ENCODE measurements around the gene DNAJA3.
A peak's percentile ranks its signal among the peaks of the same experiment; 100 is the strongest.

The DNAJA3 gene

DNA sequence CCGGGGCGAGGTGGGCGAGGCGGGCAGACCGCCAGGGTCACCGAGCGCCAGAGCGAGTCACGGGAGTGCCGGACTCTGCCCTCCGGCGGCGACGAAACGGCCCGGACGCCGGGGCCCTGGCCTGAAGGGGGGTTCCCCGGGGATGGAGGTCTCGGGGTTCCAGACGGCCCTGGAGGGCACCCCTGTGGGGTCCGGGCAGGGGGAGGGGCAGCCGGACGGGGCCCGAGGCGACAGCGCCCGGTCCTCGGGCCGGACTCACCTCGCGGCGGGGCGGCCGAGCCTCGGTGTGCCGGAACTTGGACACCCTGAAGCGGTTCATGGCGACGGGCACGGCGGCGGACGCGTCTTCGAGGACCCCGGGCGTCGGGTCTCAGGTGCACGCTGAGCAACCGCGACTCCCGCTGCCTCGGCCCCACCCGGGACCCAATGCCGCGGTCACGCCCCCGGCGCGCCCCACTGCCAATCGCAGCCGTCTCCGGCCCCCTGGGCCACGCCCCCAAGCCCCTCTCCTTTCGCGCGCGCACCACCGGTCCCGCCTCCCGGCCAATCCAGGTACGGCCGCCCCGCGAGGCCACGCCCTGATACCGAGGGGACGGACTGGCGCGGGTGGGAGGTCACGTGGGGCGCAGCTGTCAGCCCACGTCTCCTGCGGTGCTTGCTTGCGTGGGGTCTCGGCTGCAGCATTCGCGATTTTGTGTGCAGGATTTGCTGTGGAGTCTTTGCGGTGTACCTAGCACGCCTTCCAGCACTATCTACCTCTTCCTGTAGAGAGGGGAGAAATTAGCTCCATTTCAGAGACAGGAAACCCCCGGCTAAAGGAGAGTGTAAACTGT is 9.3 kb upstream of the DNAJA3 start, which contains the start of gene CORO7:
Gene CORO7, minus strand, starts transcription at position 397 of the 833 bp plus-strand sequence. Its CDS starts 78 bp downstream, at position 319.
- peak within 1 kb of the TSS; percentile 97 for H3K4me3 ChIP-seq (ENCODE audit: low read depth, low read length)
- DNase-seq (ENCODE audit: low read depth), result peak; percentile 72
- TF ChIP-seq, protein P1, sequence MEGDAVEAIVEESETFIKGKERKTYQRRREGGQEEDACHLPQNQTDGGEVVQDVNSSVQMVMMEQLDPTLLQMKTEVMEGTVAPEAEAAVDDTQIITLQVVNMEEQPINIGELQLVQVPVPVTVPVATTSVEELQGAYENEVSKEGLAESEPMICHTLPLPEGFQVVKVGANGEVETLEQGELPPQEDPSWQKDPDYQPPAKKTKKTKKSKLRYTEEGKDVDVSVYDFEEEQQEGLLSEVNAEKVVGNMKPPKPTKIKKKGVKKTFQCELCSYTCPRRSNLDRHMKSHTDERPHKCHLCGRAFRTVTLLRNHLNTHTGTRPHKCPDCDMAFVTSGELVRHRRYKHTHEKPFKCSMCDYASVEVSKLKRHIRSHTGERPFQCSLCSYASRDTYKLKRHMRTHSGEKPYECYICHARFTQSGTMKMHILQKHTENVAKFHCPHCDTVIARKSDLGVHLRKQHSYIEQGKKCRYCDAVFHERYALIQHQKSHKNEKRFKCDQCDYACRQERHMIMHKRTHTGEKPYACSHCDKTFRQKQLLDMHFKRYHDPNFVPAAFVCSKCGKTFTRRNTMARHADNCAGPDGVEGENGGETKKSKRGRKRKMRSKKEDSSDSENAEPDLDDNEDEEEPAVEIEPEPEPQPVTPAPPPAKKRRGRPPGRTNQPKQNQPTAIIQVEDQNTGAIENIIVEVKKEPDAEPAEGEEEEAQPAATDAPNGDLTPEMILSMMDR (IDR thresholded peaks at IDR 0.05; ENCODE audit: low read depth, low read length, missing control alignments), result no peak

DNA sequence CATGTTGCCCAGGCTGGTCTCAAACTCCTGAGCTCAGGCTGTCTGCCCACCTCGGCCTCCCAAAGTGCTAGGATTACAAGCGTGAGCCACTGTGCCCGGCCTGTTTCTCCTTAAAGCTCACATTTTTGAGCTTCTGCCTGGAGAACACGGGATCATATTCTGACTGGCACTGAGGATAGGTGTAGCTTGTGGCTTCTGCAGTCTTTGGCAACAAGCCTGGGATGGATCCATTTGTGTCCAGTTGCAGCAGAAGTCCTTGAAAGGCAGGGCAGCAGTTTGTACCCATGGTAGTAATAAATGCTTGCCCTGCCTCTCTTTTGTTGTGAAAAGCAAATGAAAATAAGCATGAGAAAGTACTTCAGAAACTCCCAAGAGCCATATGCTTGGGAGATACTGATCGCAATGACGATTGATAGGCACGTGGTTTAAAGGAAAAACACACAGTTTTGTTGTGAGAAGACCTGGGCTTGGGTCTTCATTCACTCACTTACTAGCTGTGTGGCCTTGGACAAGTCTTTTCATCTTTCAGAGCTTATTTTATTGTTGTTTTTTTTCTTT is 6.2 kb upstream of the DNAJA3 start:
- TF ChIP-seq, protein P1 (IDR thresholded peaks at IDR 0.05; ENCODE audit: low read depth, low read length, missing control alignments), result no peak
- H3K4me3 ChIP-seq (ENCODE audit: low read depth, low read length), result no peak overlapping the region
- DNase-seq (ENCODE audit: low read depth), result no peak

DNA sequence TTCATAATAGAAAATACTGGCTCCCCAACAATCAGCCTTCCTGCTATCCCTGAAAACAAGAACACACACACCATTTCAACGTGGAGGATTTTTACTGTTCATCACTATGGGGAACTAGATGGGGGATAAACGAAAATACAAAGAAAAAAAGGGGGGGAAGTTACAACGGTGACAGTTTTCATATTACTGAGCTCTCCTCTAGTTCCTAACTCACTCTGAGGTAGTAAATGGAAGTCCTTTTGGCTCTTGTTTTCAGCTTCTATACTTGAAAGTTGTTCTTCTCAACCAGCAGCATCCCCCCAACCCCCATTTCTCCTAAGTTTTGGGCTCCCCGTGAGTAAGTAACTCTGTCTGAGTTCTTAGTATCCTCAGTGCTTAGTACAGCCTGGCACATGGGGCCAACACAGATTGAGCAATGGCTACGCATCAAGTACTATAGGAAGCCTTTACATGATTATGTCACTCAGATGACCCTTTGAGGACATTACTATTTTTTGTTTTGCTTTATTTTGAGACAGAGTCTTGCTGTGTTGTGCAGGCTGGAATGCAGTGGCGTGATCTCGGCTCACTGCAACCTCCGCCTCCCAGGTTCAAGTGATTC is 5.1 kb upstream of the DNAJA3 start:
- no peak overlapping the region for H3K4me3 ChIP-seq (ENCODE audit: low read depth, low read length)
- DNase-seq (ENCODE audit: low read depth), result no peak
- TF ChIP-seq, protein P1 (IDR thresholded peaks at IDR 0.05; ENCODE audit: low read depth, low read length, missing control alignments), result no peak

DNA sequence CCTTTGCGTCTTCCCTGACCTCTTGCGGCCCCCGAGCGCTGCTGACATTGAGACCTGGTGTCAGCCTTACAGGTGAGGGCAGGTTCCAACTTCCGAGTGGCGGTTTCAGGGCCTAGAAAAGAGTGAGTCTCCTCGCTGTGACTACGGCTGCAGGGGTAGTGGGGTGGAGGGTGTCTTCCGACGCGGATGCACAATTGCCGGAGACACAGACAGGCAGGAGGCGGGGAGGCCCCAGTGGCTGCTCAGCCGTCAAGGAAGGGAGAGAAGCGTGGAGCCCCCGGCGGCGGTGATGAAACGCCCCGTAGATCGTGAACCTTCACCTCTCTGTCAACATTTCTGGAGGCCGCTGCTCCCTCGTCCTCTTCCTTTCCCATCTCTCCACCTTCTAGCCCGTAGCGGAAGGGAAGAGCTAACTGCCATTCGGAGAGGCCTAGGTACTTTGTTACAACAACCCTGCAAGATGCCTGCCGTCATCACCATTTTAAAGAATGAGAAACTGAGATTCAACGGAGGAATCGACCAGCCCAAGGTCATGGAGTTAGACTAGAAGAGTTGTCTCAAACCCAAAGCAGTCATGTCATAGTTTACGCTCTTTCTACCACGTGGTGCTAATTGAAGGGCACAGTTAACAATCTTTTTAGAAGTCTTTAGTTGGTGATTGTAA is 485 bp downstream of the DNAJA3 start:
- H3K4me3 ChIP-seq (ENCODE audit: low read depth, low read length), result peak overlapping the region; percentile 75
- TF ChIP-seq, protein P1 (IDR thresholded peaks at IDR 0.05; ENCODE audit: low read depth, low read length, missing control alignments), result no peak
- DNase-seq (ENCODE audit: low read depth), result no peak

DNA sequence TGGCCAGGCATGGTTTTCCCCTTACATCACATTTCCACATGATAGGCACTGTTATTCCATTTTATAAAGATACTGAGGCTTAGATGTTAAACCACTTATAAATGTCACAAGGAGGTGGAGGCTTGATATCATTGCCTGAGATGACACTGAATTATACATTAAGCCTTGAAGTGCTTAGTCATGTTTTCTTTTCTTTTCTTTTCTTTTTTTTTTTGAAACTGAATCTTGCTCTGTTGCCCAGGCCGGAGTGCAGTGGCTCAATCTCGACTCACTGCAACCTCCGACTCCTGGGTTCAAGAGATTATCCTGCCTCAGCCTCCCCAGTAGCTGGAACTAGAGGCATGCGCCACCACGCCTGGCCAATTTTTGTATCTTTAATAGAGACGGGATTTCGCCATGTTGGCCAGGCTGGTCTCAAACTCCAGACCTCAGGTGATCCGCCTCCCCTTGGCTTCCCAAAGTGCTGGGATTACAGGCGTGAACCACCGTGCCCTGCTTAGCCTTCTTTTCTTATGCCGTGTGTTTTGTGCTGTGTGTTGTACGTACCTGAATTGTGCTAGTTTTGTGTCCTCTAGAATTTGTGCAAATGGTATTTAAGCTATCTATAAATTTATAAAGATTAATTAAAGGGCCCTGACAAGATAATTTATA is 1.2 kb downstream of the DNAJA3 start:
- H3K4me3 ChIP-seq (ENCODE audit: low read depth, low read length), result peak overlapping the region; percentile 75

DNA sequence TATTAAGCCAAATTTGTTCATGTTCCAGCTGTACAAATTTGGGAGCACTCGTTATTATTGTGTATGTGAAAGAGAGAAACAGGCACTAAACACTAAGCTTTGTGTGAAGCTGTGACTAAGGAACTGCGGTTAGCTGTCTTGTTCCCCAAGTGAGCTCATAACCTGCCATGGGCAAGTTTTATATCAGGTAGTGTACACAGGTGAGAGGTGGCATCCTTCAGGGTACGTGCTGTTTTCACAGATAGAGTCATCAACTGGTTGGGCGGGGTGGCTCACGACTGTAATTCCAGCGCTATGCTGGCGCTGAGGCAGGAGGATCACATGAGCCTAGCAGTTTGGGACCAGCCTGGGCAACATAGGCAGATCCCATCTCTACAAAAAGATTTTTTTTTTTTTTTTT is 2.8 kb downstream of the DNAJA3 start:
- TF ChIP-seq, protein P1 (IDR thresholded peaks at IDR 0.05; ENCODE audit: low read depth, low read length, missing control alignments), result no peak

More for the DNA sequence above, 1.2 kb downstream of the DNAJA3 start:
- TF ChIP-seq, protein P1 (IDR thresholded peaks at IDR 0.05; ENCODE audit: low read depth, low read length, missing control alignments), result no peak
- DNase-seq (ENCODE audit: low read depth), result no peak

More for the DNA sequence above, 2.8 kb downstream of the DNAJA3 start:
- no peak for DNase-seq (ENCODE audit: low read depth)
- no peak overlapping the region for H3K4me3 ChIP-seq (ENCODE audit: low read depth, low read length)

All from GM12864 (cell line).